ENCODE measurements around the gene DDX18. TPM values are rescaled to one million over a fixed set of nuclear protein-coding genes. Genes with fewer than 3 reads are reported as not detected.

DDX18 gene
- total RNA-seq, 2 donors from 2014 or later = 115 to 146 TPM

GRCh38 chr2:117850461-117850860 lies 36.0 kb downstream of the DDX18 start:
- peaks cover 4% of the 10 kb centered on the region for H3K36me3 Mint-ChIP-seq (ENCODE audit: low read depth)
- H3K27me3 Mint-ChIP-seq = peaks cover 81% of the 10 kb centered on the region
- ATAC-seq (no peak), DNase-seq (no peak)
- H3K27ac Mint-ChIP-seq = no peak overlapping the region
- H3K4me1 Mint-ChIP-seq = no peaks in the 10 kb centered on the region
- H3K4me3 Mint-ChIP-seq = no peak overlapping the region
- H3K9me3 ChIP-seq (ENCODE audit: control insufficient read depth, low read length, poor library complexity, severe bottlenecking) = no peaks in the 10 kb centered on the region

- H3K36me3 Mint-ChIP-seq (ENCODE audit: low read depth) = peaks cover 4% of the 10 kb centered on the region
- ATAC-seq (no peak), DNase-seq (no peak)
- no peak overlapping the region for H3K27ac Mint-ChIP-seq
- peaks cover 87% of the 10 kb centered on the region for H3K27me3 Mint-ChIP-seq
- no peaks in the 10 kb centered on the region for H3K4me1 Mint-ChIP-seq
- H3K9me3 ChIP-seq (ENCODE audit: control insufficient read depth, low read length, poor library complexity, severe bottlenecking) = no peaks in the 10 kb centered on the region
- no peak overlapping the region for H3K4me3 Mint-ChIP-seq
Observed at GRCh38 chr2:117851969-117852368, 37.5 kb downstream of the DDX18 start.

GRCh38 chr2:117853316-117853715 lies 38.8 kb downstream of the DDX18 start:
- H3K27ac Mint-ChIP-seq = no peak overlapping the region
- no peaks in the 10 kb centered on the region for H3K9me3 ChIP-seq (ENCODE audit: control insufficient read depth, low read length, poor library complexity, severe bottlenecking)
- no peaks in the 10 kb centered on the region for H3K4me1 Mint-ChIP-seq
- peaks cover 86% of the 10 kb centered on the region for H3K27me3 Mint-ChIP-seq
- H3K36me3 Mint-ChIP-seq (ENCODE audit: low read depth) = no peaks in the 10 kb centered on the region
- DNase-seq (no peak), ATAC-seq (no peak)
- no peak overlapping the region for H3K4me3 Mint-ChIP-seq

GRCh38 chr2:117853873-117854272 lies 39.4 kb downstream of the DDX18 start:
- H3K9me3 ChIP-seq (ENCODE audit: control insufficient read depth, low read length, poor library complexity, severe bottlenecking) = no peaks in the 10 kb centered on the region
- Mint-ChIP-seq H3K4me1 (no peaks in the 10 kb centered on the region), H3K4me3 (no peak overlapping the region), H3K27me3 (peaks cover 81% of the 10 kb centered on the region), H3K36me3 (ENCODE audit: low read depth) (no peaks in the 10 kb centered on the region), H3K27ac (no peak overlapping the region)
- DNase-seq = no peak
- ATAC-seq = no peak

- no peaks in the 10 kb centered on the region for H3K4me1 Mint-ChIP-seq
- no peak overlapping the region for H3K27ac Mint-ChIP-seq
- no peak for ATAC-seq
- no peaks in the 10 kb centered on the region for H3K9me3 ChIP-seq (ENCODE audit: control insufficient read depth, low read length, poor library complexity, severe bottlenecking)
- no peak for DNase-seq
- no peak overlapping the region for H3K4me3 Mint-ChIP-seq
- H3K36me3 Mint-ChIP-seq (ENCODE audit: low read depth) = no peaks in the 10 kb centered on the region
- H3K27me3 Mint-ChIP-seq = peaks cover 76% of the 10 kb centered on the region
Observed at GRCh38 chr2:117854610-117855009, 40.1 kb downstream of the DDX18 start.

GRCh38 chr2:117855886-117856285 lies 41.4 kb downstream of the DDX18 start:
- DNase-seq (no peak), ATAC-seq (no peak)
- H3K27ac Mint-ChIP-seq = no peak overlapping the region
- H3K27me3 Mint-ChIP-seq = peaks cover 63% of the 10 kb centered on the region
- no peak overlapping the region for H3K4me3 Mint-ChIP-seq
- no peaks in the 10 kb centered on the region for H3K36me3 Mint-ChIP-seq (ENCODE audit: low read depth)
- H3K4me1 Mint-ChIP-seq = no peaks in the 10 kb centered on the region
- no peaks in the 10 kb centered on the region for H3K9me3 ChIP-seq (ENCODE audit: control insufficient read depth, low read length, poor library complexity, severe bottlenecking)

- Mint-ChIP-seq H3K36me3 (ENCODE audit: low read depth) (no peaks in the 10 kb centered on the region), H3K4me3 (no peak overlapping the region), H3K27me3 (peaks cover 56% of the 10 kb centered on the region), H3K4me1 (no peaks in the 10 kb centered on the region), H3K27ac (no peak overlapping the region)
- ATAC-seq = no peak
- no peaks in the 10 kb centered on the region for H3K9me3 ChIP-seq (ENCODE audit: control insufficient read depth, low read length, poor library complexity, severe bottlenecking)
- DNase-seq = no peak
Observed at GRCh38 chr2:117856415-117857210, 42.1 kb downstream of the DDX18 start.

GRCh38 chr2:117858336-117858735 lies 43.8 kb downstream of the DDX18 start:
- Mint-ChIP-seq H3K4me1 (no peaks in the 10 kb centered on the region), H3K36me3 (ENCODE audit: low read depth) (no peaks in the 10 kb centered on the region), H3K27me3 (peaks cover 42% of the 10 kb centered on the region), H3K4me3 (no peak overlapping the region), H3K27ac (no peak overlapping the region)
- no peaks in the 10 kb centered on the region for H3K9me3 ChIP-seq (ENCODE audit: control insufficient read depth, low read length, poor library complexity, severe bottlenecking)
- DNase-seq (no peak), ATAC-seq (no peak)

- DNase-seq (no peak), ATAC-seq (no peak)
- Mint-ChIP-seq H3K4me1 (no peaks in the 10 kb centered on the region), H3K36me3 (ENCODE audit: low read depth) (no peaks in the 10 kb centered on the region), H3K27me3 (peaks cover 36% of the 10 kb centered on the region), H3K4me3 (no peak overlapping the region), H3K27ac (no peak overlapping the region)
- H3K9me3 ChIP-seq (ENCODE audit: control insufficient read depth, low read length, poor library complexity, severe bottlenecking) = no peaks in the 10 kb centered on the region
Observed at GRCh38 chr2:117858892-117859531, 44.5 kb downstream of the DDX18 start.

GRCh38 chr2:117859532-117859911 lies 45.0 kb downstream of the DDX18 start:
- no peaks in the 10 kb centered on the region for H3K9me3 ChIP-seq (ENCODE audit: control insufficient read depth, low read length, poor library complexity, severe bottlenecking)
- no peaks in the 10 kb centered on the region for H3K4me1 Mint-ChIP-seq
- no peak for DNase-seq
- H3K36me3 Mint-ChIP-seq (ENCODE audit: low read depth) = no peaks in the 10 kb centered on the region
- H3K4me3 Mint-ChIP-seq = no peak overlapping the region
- H3K27ac Mint-ChIP-seq = no peak overlapping the region
- ATAC-seq = no peak
- peaks cover 31% of the 10 kb centered on the region for H3K27me3 Mint-ChIP-seq

GRCh38 chr2:117859924-117860647 lies 45.6 kb downstream of the DDX18 start:
- no peaks in the 10 kb centered on the region for H3K9me3 ChIP-seq (ENCODE audit: control insufficient read depth, low read length, poor library complexity, severe bottlenecking)
- Mint-ChIP-seq H3K4me3 (no peak overlapping the region), H3K36me3 (ENCODE audit: low read depth) (no peaks in the 10 kb centered on the region), H3K4me1 (no peaks in the 10 kb centered on the region), H3K27ac (no peak overlapping the region), H3K27me3 (peaks cover 25% of the 10 kb centered on the region)
- ATAC-seq (no peak), DNase-seq (no peak)

GRCh38 chr2:117862459-117862858 lies 48.0 kb downstream of the DDX18 start:
- DNase-seq (no peak), ATAC-seq (no peak)
- Mint-ChIP-seq H3K4me3 (no peak overlapping the region), H3K4me1 (no peaks in the 10 kb centered on the region), H3K27me3 (peaks cover 9% of the 10 kb centered on the region), H3K27ac (no peak overlapping the region), H3K36me3 (ENCODE audit: low read depth) (no peaks in the 10 kb centered on the region)
- H3K9me3 ChIP-seq (ENCODE audit: control insufficient read depth, low read length, poor library complexity, severe bottlenecking) = no peaks in the 10 kb centered on the region

GRCh38 chr2:117875786-117876185 lies 61.3 kb downstream of the DDX18 start:
- H3K9me3 ChIP-seq (ENCODE audit: control insufficient read depth, low read length, poor library complexity, severe bottlenecking) = no peaks in the 10 kb centered on the region
- Mint-ChIP-seq H3K36me3 (ENCODE audit: low read depth) (no peaks in the 10 kb centered on the region), H3K4me3 (no peak overlapping the region), H3K4me1 (no peaks in the 10 kb centered on the region), H3K27ac (no peak overlapping the region), H3K27me3 (peaks cover 19% of the 10 kb centered on the region)
- ATAC-seq (no peak), DNase-seq (no peak)
